Epithelial cell of esophagus (primary cell): Measurements from ENCODE around the gene ARF3.

Experiments
- DNase-seq: peaks from one replicate; pipeline ENCODE4 v3.0.0; 2010; ENCODE audit warnings: low read depth
- H3K4me3 ChIP-seq: 2 replicates; pipeline ENCODE4 v1.5.1; 2011; ENCODE audit warnings: mild to moderate bottlenecking, low read length, control low read depth
- CTCF ChIP-seq: IDR thresholded peaks from 2 replicates; pipeline ENCODE4 v1.5.1; 2011; ENCODE audit warnings: low read depth, mild to moderate bottlenecking, low read length, control low read depth, inconsistent platforms; ENCODE audit not compliant: insufficient read depth; ENCODE audit errors: missing control alignments

Gene ARF3

GRCh38 chr12:48961801-48962200, 4.5 kb upstream of the ARF3 start:
- TF ChIP-seq CTCF: no peak
- DNase-seq: no peak
- no peak overlapping the region for H3K4me3 ChIP-seq

- no peak for DNase-seq
- no peak overlapping the region for H3K4me3 ChIP-seq
- TF ChIP-seq CTCF: no peak
Measured at GRCh38 chr12:48961331-48961730, 4.0 kb upstream of the ARF3 start.

- no peak overlapping the region for H3K4me3 ChIP-seq
- no peak for TF ChIP-seq CTCF
- no peak for DNase-seq
Measured at GRCh38 chr12:48960834-48961233, 3.5 kb upstream of the ARF3 start.

- TF ChIP-seq CTCF: no peak
- DNase-seq: no peak
- H3K4me3 ChIP-seq: peak overlapping the region; percentile 93
Measured at GRCh38 chr12:48958049-48958388, 732 bp upstream of the ARF3 start.

- DNase-seq: peak; percentile 98
- no peak for TF ChIP-seq CTCF
- peak overlapping the region; percentile 93 for H3K4me3 ChIP-seq
Measured at GRCh38 chr12:48956279-48957140, 777 bp downstream of the ARF3 start.

- TF ChIP-seq CTCF: no peak
- DNase-seq: no peak
- H3K4me3 ChIP-seq: no peak overlapping the region
Measured at GRCh38 chr12:48954841-48955501, 2.3 kb downstream of the ARF3 start.
